HUES64 (cell line): ENCODE results near the gene RIOK3.
"Not testable (repeated sequence)": the region's sequence is repeated elsewhere in the genome, so short reads cannot be mapped to it uniquely, and the experiment has no call there.

Source experiments
- H3K27ac ChIP-seq: 2 replicates; pipeline ENCODE4 v1.7.0; 2013; ENCODE audit warnings: low read depth, low read length, inconsistent platforms
- H3K27me3 ChIP-seq: 2 replicates; pipeline ENCODE4 v1.6.1; 2013; ENCODE audit warnings: mild to moderate bottlenecking, low read length; ENCODE audit not compliant: insufficient read depth
- H3K36me3 ChIP-seq: 2 replicates; pipeline ENCODE4 v1.6.1; 2013; ENCODE audit warnings: mild to moderate bottlenecking, low read length; ENCODE audit not compliant: insufficient read depth
- H3K4me1 ChIP-seq: 2 replicates; pipeline ENCODE4 v1.6.1; 2013; ENCODE audit warnings: mild to moderate bottlenecking, low read length, moderate library complexity; ENCODE audit not compliant: insufficient read depth
- H3K4me3 ChIP-seq: 2 replicates; pipeline ENCODE4 v1.5.1; 2013; ENCODE audit warnings: mild to moderate bottlenecking, low read length, moderate library complexity
- H3K9ac ChIP-seq: 2 replicates; pipeline ENCODE4 v1.6.1; 2013; ENCODE audit warnings: mild to moderate bottlenecking, low read depth, low read length
- H3K9me3 ChIP-seq: 2 replicates; pipeline ENCODE4 v1.6.1; 2013; ENCODE audit warnings: low read depth, low read length; ENCODE audit not compliant: insufficient read depth
- WGBS: fragments of 150-250, 120-280 bp; methylation state at CpG from one replicate; pipeline ENCODE4 v1.1.7; 2013; ENCODE audit warnings: missing lambda C conversion rate; 5-methylcytosine and 5-hydroxymethylcytosine counted together

Gene RIOK3

DNA sequence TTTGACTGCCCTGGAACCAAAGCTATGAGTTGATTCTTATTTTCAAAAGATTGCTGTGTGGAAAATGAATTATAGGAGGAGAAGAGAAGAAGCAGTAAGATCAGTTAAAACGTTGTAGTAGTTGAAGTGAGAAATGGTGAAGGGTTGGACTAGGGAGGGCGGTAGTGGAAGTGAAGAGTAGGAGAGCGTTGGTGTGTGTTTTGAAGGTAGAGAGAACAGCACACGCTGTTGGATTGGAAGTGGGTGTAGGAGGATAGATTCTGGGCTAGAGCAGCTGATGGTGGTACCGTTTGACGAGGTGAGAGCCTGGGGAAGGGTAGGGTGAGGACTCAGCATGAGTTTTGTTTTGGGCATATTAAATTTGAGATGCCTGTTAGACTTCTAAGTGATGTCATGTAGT, 18.4 kb downstream of the RIOK3 start:
- Histone ChIP-seq H3K9ac (no peak overlapping the region), H3K4me3 (no peak overlapping the region), H3K27ac (no peak overlapping the region), H3K9me3 (no peaks in the 10 kb centered on the region), H3K4me1 (no peaks in the 10 kb centered on the region), H3K27me3 (no peaks in the 10 kb centered on the region), H3K36me3 (peaks cover 88% of the 10 kb centered on the region)
- 91% methylated on average over 6 of the region's 6 CpGs for WGBS

DNA sequence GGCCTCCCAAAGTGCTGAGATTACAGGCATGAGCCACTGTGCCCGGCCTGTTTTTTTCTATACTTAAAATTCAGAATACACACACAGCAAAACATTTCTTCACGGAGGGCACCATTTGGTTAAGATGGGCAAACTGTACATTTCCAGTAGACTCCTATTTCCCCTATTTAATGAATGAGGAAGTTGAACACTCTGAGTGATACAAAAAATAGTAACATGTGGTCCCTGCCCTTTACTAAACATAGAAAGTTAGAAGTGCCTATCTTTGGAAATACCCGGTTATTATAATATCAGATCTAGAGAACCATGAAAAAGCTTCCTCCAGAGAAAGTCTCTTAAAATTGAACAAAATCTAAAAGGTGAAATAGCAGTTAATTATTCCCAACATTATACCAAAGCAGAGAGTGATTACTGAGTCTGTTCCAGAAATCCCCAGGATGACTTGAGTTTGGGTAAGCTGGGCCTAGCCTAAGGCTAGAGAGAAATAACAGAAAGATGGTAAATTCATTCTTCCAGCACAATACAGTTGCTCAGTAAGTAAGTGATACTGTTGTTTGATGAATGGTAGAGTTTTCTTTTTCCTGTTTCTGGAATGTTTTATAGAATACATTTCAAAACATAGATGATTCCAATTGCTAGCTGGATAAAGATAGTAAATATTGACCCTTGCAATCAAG, 26.9 kb downstream of the RIOK3 start:
- Histone ChIP-seq H3K9me3 (no peaks in the 10 kb centered on the region), H3K27me3 (no peaks in the 10 kb centered on the region), H3K9ac (no peak overlapping the region), H3K27ac (no peak overlapping the region), H3K36me3 (peaks cover 70% of the 10 kb centered on the region), H3K4me1 (peaks cover 5% of the 10 kb centered on the region; the same call in 1 of the 2 replicates), H3K4me3 (no peak overlapping the region)
- WGBS = 88% methylated on average over 2 of the region's 3 CpGs

DNA sequence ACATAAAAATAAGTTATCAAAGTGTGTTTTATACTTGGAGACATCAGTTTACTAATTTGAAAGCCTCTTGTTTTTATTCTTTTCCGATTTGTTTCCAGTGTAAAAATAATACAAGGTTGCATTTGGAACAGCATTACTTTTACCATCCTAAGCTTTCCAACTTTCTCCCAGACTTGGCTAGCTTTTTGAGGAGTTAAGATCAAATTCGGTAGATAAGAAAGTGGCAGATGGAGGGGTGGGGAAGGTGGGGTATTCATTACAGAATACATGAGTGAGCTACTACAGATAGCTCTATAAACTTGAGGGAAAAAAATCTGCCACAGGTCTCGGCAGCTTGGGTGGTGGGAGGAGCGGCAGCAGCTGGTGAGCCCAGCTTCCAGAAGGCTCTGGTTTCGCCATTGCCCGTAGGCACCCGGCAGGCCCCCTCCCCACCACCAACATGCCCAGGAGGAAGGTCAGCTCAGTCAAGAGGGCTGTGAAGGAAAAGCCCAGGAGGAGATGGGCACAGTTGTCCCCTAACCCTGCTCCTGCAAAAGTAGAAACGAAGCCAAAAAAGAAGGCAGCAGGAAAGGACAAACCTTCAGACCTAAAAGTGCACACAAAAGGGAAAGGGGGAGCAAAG, 31.6 kb downstream of the RIOK3 start:
- Histone ChIP-seq H3K27me3 (no peaks in the 10 kb centered on the region), H3K36me3 (peaks cover 30% of the 10 kb centered on the region), H3K4me1 (peaks cover 7% of the 10 kb centered on the region; the same call in 1 of the 2 replicates), H3K9ac (no peak overlapping the region), H3K27ac (no peak overlapping the region), H3K9me3 (no peaks in the 10 kb centered on the region), H3K4me3 (no peak overlapping the region)
- 84% methylated on average over 7 of the region's 8 CpGs for WGBS

DNA sequence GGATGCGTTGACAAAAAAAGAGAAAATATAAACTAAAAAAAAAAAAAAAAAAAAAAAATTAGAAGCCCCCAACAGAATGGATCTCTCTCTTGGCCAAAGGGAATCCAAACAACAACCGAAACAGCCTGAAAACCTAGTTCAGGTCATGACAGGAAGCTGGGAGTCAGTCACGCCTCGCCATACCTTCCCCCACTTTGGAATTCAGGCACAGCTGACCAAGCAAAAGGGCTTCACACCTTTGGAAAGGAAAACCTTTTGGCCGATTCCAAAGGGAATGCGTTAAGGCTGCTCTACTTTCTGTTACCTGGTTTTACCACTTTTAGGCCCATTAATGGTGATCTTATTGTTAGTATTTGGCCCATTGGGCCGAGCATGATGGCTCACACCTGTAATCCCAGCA, 32.3 kb downstream of the RIOK3 start:
- peaks cover 7% of the 10 kb centered on the region; the same call in 1 of the 2 replicates for H3K4me1 ChIP-seq
- no peaks in the 10 kb centered on the region for H3K27me3 ChIP-seq
- 0 out of 2 replicates have a peak, but pooled peaks cover 2% of the 10 kb centered on the region for H3K9me3 ChIP-seq
- no peak overlapping the region for H3K4me3 ChIP-seq
- H3K36me3 ChIP-seq = peaks cover 23% of the 10 kb centered on the region
- no peak overlapping the region for H3K27ac ChIP-seq
- whole genome bisulfite sequencing = 87% methylated on average over 6 of the region's 7 CpGs
- H3K9ac ChIP-seq = no peak overlapping the region

DNA sequence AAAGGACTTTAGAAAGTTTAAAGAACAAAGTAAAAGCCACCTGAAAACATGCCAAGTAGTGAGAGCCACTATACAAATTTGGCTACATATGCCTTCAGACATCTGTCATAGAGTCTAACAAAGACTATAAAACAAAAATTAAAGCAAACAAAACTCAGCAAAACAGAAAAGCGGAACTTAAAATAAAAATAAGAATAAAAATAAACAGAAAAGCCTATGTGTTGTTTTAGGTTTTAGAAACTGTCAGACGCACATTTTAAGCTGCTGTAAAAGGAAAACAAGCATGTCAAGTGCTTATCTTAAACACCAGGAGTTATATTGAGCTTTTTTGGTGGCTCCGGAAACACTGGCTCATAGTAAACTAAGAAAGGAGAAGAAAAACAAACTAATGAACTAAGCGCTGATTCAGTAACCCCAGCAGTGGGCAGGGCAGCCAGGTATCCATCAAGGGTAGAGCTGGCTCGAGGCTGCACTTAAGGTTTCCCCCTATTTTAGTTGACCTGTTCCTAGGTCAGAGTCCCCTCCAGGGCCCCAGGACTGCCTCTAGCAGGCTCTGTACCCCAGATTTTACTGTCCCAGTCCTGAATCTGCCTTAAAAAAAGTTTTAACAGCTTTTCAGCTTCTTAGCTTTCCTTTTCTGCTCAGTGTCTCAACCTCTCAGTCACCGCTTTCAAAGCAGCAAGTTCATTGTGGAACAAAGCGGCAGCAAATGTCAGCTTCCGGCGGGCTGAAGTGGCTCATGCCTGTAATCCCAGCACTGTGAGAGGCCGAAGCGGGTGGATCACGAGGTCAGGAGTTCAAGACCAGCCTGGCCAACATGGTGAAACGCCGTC, 34.9 kb downstream of the RIOK3 start:
- Histone ChIP-seq H3K4me1 (peaks cover 7% of the 10 kb centered on the region; the same call in 1 of the 2 replicates), H3K9ac (no peak overlapping the region), H3K27ac (no peak overlapping the region), H3K36me3 (no peaks in the 10 kb centered on the region), H3K4me3 (no peak overlapping the region), H3K9me3 (0 out of 2 replicates have a peak, but pooled peaks cover 2% of the 10 kb centered on the region), H3K27me3 (no peaks in the 10 kb centered on the region)
- WGBS = 88% methylated on average over 13 of the region's 14 CpGs

DNA sequence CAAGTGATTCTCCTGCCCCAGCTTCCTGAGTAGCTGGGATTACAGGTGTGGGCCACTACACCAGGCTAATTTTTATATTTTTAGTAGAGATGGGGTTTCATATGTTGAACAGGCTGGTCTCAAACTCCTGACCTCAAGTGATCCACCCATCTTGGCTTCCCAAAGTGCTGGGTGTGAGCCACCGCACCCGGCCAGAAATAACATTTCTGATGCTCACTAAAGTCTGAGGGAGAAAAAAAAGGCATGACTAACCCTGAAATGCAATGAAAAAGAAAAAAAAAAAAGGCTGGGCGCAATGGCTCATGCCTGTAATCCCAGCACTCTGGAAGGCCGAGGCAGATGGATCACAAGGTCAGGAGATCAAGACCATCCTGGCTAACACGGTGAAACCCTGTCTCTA, 36.5 kb downstream of the RIOK3 start:
- not testable (repeated sequence) for H3K36me3 ChIP-seq
- 77% methylated on average over 5 of the region's 5 CpGs for WGBS

DNA sequence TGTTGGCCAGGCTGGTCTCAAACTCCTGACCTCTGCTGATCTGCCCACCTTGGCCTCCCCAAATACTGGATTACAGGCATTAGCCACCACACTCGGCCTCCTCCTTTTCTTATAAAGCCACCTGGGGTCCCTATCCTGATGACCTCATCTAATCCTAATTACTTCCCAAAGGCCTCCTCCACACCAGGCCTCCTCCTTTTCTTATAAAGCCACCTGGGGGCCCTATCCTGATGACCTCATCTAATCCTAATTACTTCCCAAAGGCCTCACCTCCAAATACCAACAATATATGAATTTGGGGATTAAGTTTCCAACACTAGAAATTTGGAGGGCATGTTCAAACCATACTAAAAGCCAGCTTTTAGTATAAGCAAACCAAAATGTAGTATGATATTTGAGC, 40.6 kb downstream of the RIOK3 start:
- no peaks in the 10 kb centered on the region for H3K27me3 ChIP-seq
- no peaks in the 10 kb centered on the region for H3K36me3 ChIP-seq
- no peak overlapping the region for H3K4me3 ChIP-seq
- H3K27ac ChIP-seq = no peak overlapping the region
- no peak overlapping the region for H3K9ac ChIP-seq
- WGBS = 77% methylated on average over 1 of the region's 1 CpG
- H3K4me1 ChIP-seq = no peaks in the 10 kb centered on the region
- 0 out of 2 replicates have a peak, but pooled peaks cover 2% of the 10 kb centered on the region for H3K9me3 ChIP-seq

More for the DNA sequence above, 36.5 kb downstream of the RIOK3 start:
- not testable (repeated sequence) for H3K9me3 ChIP-seq, H3K9ac ChIP-seq, H3K27me3 ChIP-seq, H3K4me3 ChIP-seq, H3K4me1 ChIP-seq, H3K27ac ChIP-seq

DNA sequence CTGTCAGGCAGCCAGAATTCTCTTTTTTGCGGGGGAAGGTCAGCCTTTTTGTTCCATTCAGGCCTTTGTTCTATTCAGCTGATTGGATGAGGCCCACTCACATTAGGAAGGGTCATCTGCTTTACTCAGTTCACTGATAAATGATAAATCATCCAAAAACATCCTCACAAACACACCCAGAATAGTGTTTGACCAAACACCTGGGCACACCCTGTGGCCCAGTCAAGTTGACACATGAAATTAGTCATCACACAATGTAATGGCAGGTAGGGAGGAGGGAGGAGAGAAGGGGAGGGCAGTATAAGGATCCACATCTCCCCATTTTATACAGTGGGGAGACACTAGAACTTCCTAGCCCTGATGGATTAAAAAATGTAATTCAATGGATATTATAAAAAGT, 41.9 kb downstream of the RIOK3 start:
- H3K4me1 ChIP-seq = no peaks in the 10 kb centered on the region
- no peak overlapping the region for H3K27ac ChIP-seq
- WGBS = 94% methylated on average over 1 of the region's 1 CpG

DNA sequence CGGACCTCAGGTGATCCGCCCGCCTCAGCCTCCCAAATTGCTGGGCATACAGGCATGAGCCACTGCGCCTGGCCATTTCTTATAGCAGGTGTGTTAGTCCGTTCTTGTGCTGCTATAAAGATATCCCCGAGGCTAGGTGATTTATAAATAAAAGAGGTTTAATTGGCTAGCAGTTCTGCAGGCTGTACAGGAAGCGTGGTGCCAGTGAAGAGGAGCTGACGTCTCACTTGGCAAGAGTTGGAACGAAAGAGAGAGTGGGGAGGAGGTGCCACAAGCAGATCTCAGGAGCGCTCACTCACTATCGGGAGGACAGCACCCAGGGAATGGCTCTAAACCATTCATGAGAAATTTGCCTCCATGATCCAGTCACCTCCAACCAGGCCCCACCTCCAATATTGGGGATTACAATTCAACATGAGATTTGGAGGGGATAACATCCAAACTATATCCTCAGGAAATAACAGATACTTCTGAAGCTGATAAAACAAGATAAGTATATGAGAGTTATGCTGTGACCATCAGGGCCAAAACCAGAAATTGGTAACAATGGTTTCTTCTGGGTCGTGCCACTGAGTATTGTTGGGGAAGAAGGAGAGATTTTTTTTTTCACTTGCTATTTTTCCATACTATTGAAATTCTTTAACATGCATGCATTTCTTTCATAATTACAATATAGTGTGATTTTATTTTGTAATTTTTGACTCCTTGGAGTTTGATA, 42.8 kb downstream of the RIOK3 start:
- H3K4me3 ChIP-seq = no peak overlapping the region
- H3K9ac ChIP-seq = no peak overlapping the region
- H3K4me1 ChIP-seq = no peaks in the 10 kb centered on the region
- H3K9me3 ChIP-seq = no peaks in the 10 kb centered on the region
- 91% methylated on average over 12 of the region's 12 CpGs for WGBS
- no peaks in the 10 kb centered on the region for H3K27me3 ChIP-seq
- H3K27ac ChIP-seq = no peak overlapping the region
- no peaks in the 10 kb centered on the region for H3K36me3 ChIP-seq

More for the DNA sequence above, 41.9 kb downstream of the RIOK3 start:
- no peak overlapping the region for H3K4me3 ChIP-seq
- no peaks in the 10 kb centered on the region for H3K27me3 ChIP-seq
- no peaks in the 10 kb centered on the region for H3K36me3 ChIP-seq
- no peak overlapping the region for H3K9ac ChIP-seq
- 0 out of 2 replicates have a peak, but pooled peaks cover 2% of the 10 kb centered on the region for H3K9me3 ChIP-seq

DNA sequence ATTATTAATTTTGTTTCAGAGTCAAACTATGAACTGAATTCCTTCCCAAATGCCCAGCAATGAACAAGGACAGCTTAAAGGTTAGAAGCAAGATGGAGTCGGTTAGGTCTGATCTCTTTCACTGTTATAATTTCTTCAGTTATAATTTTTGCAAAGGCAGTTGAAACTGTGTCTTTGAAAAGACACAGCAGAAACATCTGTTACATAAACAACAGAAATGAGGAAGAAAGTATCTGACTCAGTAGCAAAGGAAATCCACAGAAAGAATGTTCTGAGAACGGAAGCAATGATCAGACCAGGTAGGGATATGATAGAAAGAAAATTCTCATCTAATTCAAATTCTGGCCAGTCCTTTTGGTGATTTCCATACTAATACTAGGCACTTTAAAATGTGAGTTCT, 45.0 kb downstream of the RIOK3 start:
- no peaks in the 10 kb centered on the region for H3K9me3 ChIP-seq
- no peaks in the 10 kb centered on the region for H3K36me3 ChIP-seq
- 100% methylated on average over 1 of the region's 2 CpGs for WGBS
- no peak overlapping the region for H3K9ac ChIP-seq
- no peak overlapping the region for H3K27ac ChIP-seq
- H3K4me3 ChIP-seq = no peak overlapping the region
- no peaks in the 10 kb centered on the region for H3K4me1 ChIP-seq
- peaks cover 6% of the 10 kb centered on the region; the same call in 1 of the 2 replicates for H3K27me3 ChIP-seq
